Ishikawa (cell line): Measurements from ENCODE around the gene SH2B2.

ENCODE experiments used
- CREB1 ChIP-seq: IDR thresholded peaks from 2 replicates; pipeline ENCODE4 v1.6.1; 2012; ENCODE audit warnings: low read depth
- EGR1 ChIP-seq: IDR thresholded peaks from 2 replicates; pipeline ENCODE4 v1.6.1; 2012
- EP300 ChIP-seq: IDR thresholded peaks from 2 replicates; pipeline ENCODE4 v1.6.1; 2012; ENCODE audit warnings: borderline replicate concordance
- MAX ChIP-seq: IDR thresholded peaks from 2 replicates; pipeline ENCODE4 v1.6.1; 2012
- TAF1 ChIP-seq: IDR thresholded peaks from 2 replicates; pipeline ENCODE4 v1.6.1; 2012; ENCODE audit warnings: low read depth, mild to moderate bottlenecking
- USF1 ChIP-seq: IDR thresholded peaks from 2 replicates; pipeline ENCODE4 v1.6.1; 2012
- YY1 ChIP-seq: IDR thresholded peaks from 2 replicates; pipeline ENCODE4 v1.6.1; 2012; ENCODE audit warnings: low read depth

GRCh38 chr7:102294589-102294988 is 7.9 kb downstream of the SH2B2 start:
- TF ChIP-seq MAX (no peak), TAF1 (no peak), EGR1 (no peak), CREB1 (no peak), USF1 (no peak), EP300 (no peak), YY1 (no peak)
